ENCODE results near the gene SENP8. TPM values are rescaled to one million over a fixed set of nuclear protein-coding genes. Genes with fewer than 3 reads are reported as not detected.

Gene SENP8
- total and polyA plus RNA-seq, 2 of the 8 experiments (the other 6 are each of a cell fraction or from before 2014, with no cell fraction given), result 4.1 to 6.0 TPM

DNA sequence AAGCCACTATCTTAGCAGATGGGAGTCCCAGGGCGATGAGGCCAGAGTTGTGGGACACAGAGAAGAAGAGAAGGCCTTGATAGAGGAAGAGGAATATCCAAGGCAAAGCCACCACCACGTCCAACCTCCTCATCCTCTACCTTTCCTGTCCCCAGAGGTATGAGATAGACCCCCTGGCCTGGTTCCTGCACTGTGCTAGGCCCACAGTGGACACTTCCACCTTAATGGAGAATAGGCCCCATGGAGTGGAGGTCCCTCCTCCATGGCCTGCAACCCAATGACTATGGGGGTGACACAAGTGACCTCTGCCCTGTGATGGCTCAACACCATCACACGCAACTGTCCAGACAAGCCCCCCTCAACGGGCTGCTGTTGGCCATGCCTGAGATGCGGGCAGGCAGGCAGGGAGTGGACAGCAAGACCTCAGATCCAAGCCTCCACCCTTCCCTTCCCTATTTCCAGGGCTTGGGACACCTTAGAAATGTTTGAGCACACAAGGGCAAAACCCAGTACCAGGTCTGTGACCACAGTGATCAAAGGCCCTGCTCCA is 42.6 kb downstream of the SENP8 start (continued):
- TF ChIP-seq, protein P1, sequence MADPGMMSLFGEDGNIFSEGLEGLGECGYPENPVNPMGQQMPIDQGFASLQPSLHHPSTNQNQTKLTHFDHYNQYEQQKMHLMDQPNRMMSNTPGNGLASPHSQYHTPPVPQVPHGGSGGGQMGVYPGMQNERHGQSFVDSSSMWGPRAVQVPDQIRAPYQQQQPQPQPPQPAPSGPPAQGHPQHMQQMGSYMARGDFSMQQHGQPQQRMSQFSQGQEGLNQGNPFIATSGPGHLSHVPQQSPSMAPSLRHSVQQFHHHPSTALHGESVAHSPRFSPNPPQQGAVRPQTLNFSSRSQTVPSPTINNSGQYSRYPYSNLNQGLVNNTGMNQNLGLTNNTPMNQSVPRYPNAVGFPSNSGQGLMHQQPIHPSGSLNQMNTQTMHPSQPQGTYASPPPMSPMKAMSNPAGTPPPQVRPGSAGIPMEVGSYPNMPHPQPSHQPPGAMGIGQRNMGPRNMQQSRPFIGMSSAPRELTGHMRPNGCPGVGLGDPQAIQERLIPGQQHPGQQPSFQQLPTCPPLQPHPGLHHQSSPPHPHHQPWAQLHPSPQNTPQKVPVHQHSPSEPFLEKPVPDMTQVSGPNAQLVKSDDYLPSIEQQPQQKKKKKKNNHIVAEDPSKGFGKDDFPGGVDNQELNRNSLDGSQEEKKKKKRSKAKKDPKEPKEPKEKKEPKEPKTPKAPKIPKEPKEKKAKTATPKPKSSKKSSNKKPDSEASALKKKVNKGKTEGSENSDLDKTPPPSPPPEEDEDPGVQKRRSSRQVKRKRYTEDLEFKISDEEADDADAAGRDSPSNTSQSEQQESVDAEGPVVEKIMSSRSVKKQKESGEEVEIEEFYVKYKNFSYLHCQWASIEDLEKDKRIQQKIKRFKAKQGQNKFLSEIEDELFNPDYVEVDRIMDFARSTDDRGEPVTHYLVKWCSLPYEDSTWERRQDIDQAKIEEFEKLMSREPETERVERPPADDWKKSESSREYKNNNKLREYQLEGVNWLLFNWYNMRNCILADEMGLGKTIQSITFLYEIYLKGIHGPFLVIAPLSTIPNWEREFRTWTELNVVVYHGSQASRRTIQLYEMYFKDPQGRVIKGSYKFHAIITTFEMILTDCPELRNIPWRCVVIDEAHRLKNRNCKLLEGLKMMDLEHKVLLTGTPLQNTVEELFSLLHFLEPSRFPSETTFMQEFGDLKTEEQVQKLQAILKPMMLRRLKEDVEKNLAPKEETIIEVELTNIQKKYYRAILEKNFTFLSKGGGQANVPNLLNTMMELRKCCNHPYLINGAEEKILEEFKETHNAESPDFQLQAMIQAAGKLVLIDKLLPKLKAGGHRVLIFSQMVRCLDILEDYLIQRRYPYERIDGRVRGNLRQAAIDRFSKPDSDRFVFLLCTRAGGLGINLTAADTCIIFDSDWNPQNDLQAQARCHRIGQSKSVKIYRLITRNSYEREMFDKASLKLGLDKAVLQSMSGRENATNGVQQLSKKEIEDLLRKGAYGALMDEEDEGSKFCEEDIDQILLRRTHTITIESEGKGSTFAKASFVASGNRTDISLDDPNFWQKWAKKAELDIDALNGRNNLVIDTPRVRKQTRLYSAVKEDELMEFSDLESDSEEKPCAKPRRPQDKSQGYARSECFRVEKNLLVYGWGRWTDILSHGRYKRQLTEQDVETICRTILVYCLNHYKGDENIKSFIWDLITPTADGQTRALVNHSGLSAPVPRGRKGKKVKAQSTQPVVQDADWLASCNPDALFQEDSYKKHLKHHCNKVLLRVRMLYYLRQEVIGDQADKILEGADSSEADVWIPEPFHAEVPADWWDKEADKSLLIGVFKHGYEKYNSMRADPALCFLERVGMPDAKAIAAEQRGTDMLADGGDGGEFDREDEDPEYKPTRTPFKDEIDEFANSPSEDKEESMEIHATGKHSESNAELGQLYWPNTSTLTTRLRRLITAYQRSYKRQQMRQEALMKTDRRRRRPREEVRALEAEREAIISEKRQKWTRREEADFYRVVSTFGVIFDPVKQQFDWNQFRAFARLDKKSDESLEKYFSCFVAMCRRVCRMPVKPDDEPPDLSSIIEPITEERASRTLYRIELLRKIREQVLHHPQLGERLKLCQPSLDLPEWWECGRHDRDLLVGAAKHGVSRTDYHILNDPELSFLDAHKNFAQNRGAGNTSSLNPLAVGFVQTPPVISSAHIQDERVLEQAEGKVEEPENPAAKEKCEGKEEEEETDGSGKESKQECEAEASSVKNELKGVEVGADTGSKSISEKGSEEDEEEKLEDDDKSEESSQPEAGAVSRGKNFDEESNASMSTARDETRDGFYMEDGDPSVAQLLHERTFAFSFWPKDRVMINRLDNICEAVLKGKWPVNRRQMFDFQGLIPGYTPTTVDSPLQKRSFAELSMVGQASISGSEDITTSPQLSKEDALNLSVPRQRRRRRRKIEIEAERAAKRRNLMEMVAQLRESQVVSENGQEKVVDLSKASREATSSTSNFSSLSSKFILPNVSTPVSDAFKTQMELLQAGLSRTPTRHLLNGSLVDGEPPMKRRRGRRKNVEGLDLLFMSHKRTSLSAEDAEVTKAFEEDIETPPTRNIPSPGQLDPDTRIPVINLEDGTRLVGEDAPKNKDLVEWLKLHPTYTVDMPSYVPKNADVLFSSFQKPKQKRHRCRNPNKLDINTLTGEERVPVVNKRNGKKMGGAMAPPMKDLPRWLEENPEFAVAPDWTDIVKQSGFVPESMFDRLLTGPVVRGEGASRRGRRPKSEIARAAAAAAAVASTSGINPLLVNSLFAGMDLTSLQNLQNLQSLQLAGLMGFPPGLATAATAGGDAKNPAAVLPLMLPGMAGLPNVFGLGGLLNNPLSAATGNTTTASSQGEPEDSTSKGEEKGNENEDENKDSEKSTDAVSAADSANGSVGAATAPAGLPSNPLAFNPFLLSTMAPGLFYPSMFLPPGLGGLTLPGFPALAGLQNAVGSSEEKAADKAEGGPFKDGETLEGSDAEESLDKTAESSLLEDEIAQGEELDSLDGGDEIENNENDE (IDR thresholded peaks at IDR 0.05; ENCODE audit: insufficient replicate concordance, low read length), result no peak
- TF ChIP-seq KDM1A (IDR thresholded peaks at IDR 0.05; ENCODE audit: borderline replicate concordance, low read length), result no peak
- TF ChIP-seq YY1 (IDR thresholded peaks at IDR 0.05; ENCODE audit: low read depth, low read length), result no peak
- no peak for TF ChIP-seq FOSL1 (IDR thresholded peaks at IDR 0.05; ENCODE audit: insufficient read depth, low read depth, low read length)
- no peak for TF ChIP-seq NRF1 (IDR thresholded peaks at IDR 0.05; ENCODE audit: low read depth, low read length)
- TF ChIP-seq, protein P2, sequence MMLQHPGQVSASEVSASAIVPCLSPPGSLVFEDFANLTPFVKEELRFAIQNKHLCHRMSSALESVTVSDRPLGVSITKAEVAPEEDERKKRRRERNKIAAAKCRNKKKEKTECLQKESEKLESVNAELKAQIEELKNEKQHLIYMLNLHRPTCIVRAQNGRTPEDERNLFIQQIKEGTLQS (IDR thresholded peaks at IDR 0.05; ENCODE audit: insufficient read depth, low read depth, low read length), result no peak
- TF ChIP-seq GABPA (IDR thresholded peaks at IDR 0.05; ENCODE audit: borderline replicate concordance, insufficient read depth, low read length), result no peak
- TF ChIP-seq EGR1 (IDR thresholded peaks at IDR 0.05; ENCODE audit: borderline replicate concordance, low read depth, low read length), result no peak
